ENCODE data around the gene IPO11. TPM values are rescaled to one million over a fixed set of nuclear protein-coding genes. Genes with fewer than 3 reads are reported as not detected.
A peak's percentile ranks its signal among the peaks of the same experiment; 100 is the strongest.
"Not testable (repeated sequence)": the region's sequence is repeated elsewhere in the genome, so short reads cannot be mapped to it uniquely, and the experiment has no call there.

IPO11 gene
- total and polyA plus RNA-seq, 10 donors = 7.8 to 42.2 (median 34.0) TPM

- peaks cover 0 to 30% (median 9%) of the 10 kb centered on the region in 6 donors for H3K4me1 ChIP-seq
- WGBS, 5 donors = 76 to 88% (median 84%) methylated on average over 5 of the region's 5 CpGs
- H3K36me3 ChIP-seq = no peaks in the 10 kb centered on the region
- no peak overlapping the region for H3K27ac ChIP-seq
- TF ChIP-seq POLR2AphosphoS5 (IDR thresholded peaks at IDR 0.05) (no peak), CTCF (IDR thresholded peaks at IDR 0.05 in 8 of 11, conservative IDR thresholded peaks at IDR 0.05 in 3 of 11) (no peak), POLR2A (IDR thresholded peaks at IDR 0.05) (no peak)
- intact Hi-C loops (cut with DNase I; ENCODE audit: low total_unique reads) = no loop called here
- H3K9me3 ChIP-seq = peaks cover 0 to 7% (median 0%) of the 10 kb centered on the region in 8 donors
- H3K27me3 ChIP-seq (replicated peaks in 1 of 7) = no peaks in the 10 kb centered on the region
- no peak overlapping the region for H3K4me3 ChIP-seq
- no peak for DNase-seq
These were observed 239.7 kb downstream of the IPO11 start for GRCh38 chr5:62652225-62652624.

GRCh38 chr5:62653001-62653863 lies 240.7 kb downstream of the IPO11 start:
- H3K27ac ChIP-seq = peak overlapping the region in 1 of 8 donors; percentile 13
- WGBS, 5 donors = 43 to 46% (median 45%) methylated on average over 7 of the region's 7 CpGs
- no peak overlapping the region for H3K4me3 ChIP-seq
- no peaks in the 10 kb centered on the region for H3K27me3 ChIP-seq (replicated peaks in 1 of 7)
- peaks cover 0 to 24% (median 7%) of the 10 kb centered on the region in 6 donors for H3K4me1 ChIP-seq
- peaks cover 0 to 7% (median 0%) of the 10 kb centered on the region in 8 donors for H3K9me3 ChIP-seq
- no peak for TF ChIP-seq CTCF (IDR thresholded peaks at IDR 0.05 in 8 of 11, conservative IDR thresholded peaks at IDR 0.05 in 3 of 11)
- no peak for DNase-seq
- no peaks in the 10 kb centered on the region for H3K36me3 ChIP-seq
- intact Hi-C loops (cut with DNase I; ENCODE audit: low total_unique reads) = no loop called here

- Histone ChIP-seq H3K9me3 (peaks cover 0 to 9% (median 0%) of the 10 kb centered on the region in 8 donors), H3K4me1 (peaks cover 0 to 16% (median 4%) of the 10 kb centered on the region in 6 donors), H3K4me3 (no peak overlapping the region), H3K36me3 (no peaks in the 10 kb centered on the region), H3K27ac (peak overlapping the region in 1 of 8 donors; percentile 13), H3K27me3 (replicated peaks in 1 of 7) (no peaks in the 10 kb centered on the region)
- DNase-seq = no peak
- intact Hi-C loops (cut with DNase I; ENCODE audit: low total_unique reads) = no loop called here
- 65 to 70% (median 68%) methylated on average over 11 of the region's 11 CpGs for WGBS, 5 donors
- no peak for TF ChIP-seq POLR2AphosphoS5 (IDR thresholded peaks at IDR 0.05)
- TF ChIP-seq POLR2A (IDR thresholded peaks at IDR 0.05) = no peak
- no peak for TF ChIP-seq CTCF (IDR thresholded peaks at IDR 0.05 in 8 of 11, conservative IDR thresholded peaks at IDR 0.05 in 3 of 11)
These were observed 241.5 kb downstream of the IPO11 start for GRCh38 chr5:62653864-62654575.

GRCh38 chr5:62657772-62658171 lies 245.2 kb downstream of the IPO11 start:
- H3K4me3 ChIP-seq; intact Hi-C loops (cut with DNase I; ENCODE audit: low total_unique reads); H3K4me1 ChIP-seq; H3K36me3 ChIP-seq; DNase-seq; H3K27ac ChIP-seq; H3K27me3 ChIP-seq (replicated peaks in 1 of 7): not testable (repeated sequence)
- peaks cover 0 to 17% (median 2%) of the 10 kb centered on the region in 8 donors for H3K9me3 ChIP-seq

Measured in spleen (tissue), 11 donors.